Measurements from ENCODE around the gene ACSF3.
"Not testable (repeated sequence)": the region's sequence is repeated elsewhere in the genome, so short reads cannot be mapped to it uniquely, and the experiment has no call there.

Gene ACSF3

DNA sequence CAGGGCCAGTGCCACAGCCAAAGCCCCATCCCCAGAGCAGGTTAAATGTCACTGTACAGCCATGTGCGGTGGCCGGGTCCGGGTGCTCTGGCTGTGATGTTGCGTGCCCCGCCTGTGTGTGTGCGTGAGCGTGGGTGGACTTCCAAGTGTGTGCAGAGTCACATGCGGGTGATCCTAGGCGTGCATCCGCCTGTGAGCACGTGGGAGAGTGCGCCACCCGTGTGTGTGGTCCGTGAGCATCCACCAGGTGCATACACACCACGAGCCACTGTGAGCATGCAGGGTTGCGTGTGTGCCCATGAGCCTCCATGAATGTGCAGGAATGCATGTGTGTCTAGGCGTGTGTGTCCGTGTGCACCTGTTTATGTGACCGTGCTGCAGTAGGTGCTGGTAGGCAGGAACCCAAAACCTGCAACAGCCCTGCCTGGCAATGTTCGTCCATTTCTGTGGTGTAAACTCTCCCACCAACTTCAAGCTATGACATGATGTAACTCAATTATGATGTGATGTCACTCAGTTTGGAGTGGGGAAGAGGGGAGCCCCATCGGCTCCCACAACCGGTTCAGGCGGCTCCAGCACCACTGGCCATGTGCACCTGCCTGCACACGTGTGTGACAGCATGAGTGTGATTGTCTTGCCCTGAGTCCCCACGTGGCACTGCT is 37.6 kb upstream of the ACSF3 start:
- no peak for ATAC-seq

DNA sequence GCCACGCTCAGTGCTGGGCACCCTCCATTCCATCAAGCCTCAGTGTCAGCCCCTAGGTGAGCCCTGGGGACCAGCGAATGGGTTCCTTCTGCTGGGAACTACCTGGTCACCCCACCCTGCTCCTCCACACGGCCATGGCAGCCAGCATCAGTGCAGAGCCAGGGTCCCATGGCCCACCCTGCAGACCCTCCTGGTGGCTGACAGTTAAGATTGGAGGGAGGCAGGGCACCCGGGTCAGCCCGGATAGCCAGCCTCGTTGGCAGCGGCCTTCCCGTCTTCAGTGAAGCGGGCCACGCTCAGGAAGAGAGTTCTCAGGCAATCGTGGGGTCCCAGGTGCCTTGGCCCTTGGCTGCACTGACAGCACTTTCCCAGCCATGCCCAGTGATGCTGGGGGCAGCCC is 37.1 kb upstream of the ACSF3 start:
- no peak for DNase-seq
- no peak for ATAC-seq

More for the DNA sequence above, 37.6 kb upstream of the ACSF3 start:
- no peak for DNase-seq

DNA sequence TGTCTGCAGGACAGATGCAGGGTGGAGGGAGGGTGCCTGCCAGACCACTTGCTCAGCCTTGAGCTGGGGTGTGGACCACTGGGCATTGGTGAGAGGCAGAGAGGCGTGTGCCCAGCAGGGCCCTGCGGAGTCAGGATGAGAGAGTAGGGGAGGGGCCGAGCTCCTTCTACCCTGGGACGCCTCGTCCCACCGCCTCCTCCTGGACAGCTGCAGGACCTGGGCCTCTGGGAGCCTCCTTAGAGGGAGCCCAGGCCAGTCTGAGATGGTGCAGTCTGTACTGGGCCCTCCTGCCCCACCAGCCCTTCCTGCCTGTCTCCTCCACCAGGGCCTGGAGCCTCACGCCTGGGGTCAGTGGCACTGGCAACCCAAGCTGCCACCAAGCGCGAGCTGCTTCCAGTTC is 35.9 kb upstream of the ACSF3 start:
- DNase-seq (no peak), ATAC-seq (no peak)

DNA sequence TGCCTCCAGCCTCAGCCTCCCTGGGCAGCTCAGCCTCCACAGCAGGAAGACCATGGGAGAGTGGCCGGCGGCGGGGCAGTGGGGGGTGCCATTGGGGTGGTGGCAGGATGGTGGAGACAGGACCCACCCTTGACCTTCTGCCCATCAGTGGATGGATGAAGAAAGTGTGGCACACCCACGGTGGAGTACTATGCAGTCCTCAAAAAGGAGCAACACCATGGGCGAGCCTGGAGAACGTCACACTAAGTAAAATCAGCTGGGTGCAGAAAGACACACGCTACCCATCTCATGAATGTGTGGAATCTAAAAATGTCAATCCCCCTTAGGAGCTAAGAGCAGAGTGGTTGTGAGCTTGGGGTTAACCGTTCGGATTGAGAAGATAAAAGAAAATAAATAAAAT is 34.8 kb upstream of the ACSF3 start:
- DNase-seq (no peak), ATAC-seq (no peak)

DNA sequence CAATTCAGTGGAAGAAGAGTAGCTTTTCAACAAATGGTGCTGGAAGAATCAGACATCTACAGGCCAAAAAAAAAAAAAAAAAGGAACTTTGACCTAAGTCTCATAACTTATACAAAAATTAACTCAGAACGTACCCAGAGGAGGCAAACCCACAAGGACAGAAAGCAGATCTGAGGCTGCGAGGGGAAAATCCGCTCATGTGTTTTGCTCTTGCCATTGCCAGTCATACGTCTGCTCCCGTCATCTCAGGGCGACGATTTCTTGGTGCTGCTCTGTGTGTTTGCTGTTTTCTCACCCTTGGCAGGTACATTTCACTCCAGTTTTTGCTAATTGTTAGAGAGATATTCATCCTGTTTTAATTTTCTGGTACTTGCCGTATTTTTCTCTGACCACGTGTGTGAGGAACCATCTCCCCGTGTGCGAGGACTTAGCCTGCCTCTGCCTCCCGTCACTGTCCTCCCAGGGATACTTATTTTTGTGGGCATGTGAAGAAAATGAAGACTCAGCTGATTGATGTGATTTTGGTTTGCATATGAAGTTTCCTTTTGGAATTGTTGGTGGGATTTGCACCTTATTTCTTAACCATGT is 33.4 kb upstream of the ACSF3 start:
- ATAC-seq (no peak), DNase-seq (no peak)

DNA sequence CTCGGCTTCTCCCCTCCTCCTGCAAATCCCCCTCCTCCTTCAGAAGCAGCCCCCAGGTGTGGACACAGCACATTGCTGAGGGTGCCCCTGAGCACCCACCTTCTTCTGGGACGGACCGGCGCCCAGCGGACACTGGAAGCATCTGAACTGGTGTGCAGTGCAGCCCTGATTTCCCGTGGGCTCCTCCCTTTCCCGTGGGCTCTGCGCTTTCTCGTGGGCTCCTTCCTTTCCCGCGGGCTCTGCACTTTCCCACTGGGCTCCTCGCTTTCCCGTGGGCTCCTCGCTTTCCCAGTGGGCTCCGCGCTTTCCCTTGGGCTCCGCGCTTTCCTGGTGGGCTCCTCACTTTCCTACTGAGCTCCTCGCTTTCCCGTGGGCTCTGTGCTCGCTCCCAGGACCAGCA is 32.6 kb upstream of the ACSF3 start:
- ATAC-seq (no peak), DNase-seq (no peak)

DNA sequence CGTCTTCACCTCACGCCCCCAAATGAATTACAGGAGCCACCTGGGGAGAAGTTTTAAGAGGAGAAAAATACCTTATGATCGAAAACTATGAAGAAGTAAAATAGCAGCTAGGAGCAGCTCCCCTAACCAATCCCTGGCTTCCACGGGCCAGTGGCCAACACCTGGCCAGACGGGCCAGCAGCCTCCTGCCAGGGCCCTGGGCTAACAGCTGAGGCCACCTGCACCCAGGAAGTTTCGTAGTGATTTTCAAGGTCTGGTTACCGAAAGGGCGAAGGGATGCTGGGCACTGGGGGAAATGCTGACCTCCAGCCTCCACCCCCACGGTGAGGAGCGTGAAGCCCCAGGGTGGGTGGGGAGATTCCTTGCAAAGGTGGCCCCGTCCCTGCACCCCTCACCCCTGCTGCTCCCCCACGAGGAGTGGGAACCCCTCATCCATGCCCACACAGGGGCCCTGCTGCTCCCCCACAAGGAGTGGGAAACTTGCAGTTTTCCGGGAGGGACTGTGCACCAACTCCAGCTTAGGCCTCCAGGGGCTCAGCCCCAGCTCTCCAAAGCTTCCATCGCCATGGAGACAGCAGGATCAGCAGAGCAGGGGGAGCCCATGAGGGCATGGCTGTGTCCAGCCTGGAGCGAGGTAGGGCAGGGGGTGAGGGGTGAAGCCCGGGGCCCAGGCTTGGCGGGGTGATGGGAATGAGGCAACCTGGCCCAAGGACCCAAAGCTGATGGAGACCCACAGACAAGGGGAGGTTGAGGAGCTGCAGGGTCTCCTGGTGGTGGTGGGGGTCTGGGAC is 31.9 kb upstream of the ACSF3 start:
- ATAC-seq (no peak), DNase-seq (no peak)

DNA sequence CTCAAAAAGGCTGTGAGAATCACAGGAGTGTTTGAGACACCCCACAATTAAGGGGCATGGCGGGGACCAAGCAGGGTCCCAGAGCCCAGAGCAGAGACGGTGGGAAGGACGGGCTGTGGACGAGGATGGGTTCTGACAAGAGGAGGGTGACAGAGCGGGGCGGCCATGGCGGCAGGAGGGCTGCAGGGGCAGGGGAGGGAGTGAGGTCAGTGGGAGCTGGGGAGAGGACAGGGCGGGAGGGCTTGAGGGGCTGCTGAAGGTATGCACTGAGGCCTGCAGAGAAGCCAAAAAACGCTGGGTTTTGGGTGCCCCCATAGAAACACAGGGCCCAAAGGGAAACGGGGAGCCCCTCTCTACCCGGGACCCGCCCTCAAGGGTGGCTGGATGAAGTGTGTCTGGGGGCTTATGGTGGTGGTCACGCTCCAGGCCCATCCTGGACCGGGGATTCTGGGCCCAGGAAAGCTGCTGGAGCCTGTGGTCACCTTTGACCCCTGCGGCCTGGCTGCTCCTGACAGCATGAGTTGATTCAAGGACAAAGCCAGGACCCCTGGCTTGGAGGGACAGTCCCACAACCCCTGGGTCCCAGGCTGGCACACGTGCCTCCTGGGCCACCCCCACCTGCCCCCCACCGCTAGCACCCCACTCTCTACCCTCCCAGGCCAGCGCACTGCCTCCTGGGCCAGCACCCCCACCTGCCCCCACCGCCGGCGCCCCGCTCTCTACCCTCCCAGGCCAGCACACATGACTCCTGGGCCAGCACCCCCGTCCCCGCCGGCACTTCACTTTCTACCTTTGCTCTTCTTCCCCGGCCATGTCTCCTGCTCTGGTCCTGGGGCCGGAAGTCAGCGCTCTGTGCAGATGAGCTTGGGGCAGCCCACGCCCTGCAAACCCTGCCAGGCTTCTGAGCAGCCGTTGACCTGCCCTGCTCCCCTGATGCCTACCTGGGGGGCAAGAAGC is 31.0 kb upstream of the ACSF3 start:
- ATAC-seq = no peak
- no peak for DNase-seq

DNA sequence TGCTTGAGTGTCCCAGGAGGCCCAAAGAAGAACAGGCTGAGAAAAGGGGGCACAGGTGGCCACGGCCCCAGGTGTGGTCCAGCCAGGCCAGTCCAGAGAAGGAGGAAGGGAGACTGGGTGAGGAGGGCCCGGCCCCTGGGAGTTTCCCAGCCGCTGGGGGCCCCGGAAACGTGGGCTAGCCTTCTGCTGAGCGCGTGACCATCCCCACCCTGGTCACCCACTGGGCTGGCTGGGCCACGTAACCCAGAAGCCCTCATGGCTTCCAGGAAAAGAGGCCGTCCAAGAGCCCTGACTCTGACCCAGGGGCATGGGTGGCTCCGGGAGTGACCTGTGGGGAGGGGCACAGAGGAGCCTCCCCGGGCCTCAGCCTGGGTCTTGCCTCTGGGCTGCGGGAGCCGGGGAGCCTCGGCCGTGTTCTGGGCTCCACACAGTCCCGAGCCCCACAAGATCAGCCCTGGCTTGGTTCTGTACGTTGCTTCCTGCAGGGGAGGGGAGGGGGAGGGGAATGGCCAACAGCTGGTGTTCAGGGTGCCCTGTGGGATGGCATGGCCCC is 29.8 kb upstream of the ACSF3 start:
- DNase-seq = no peak

DNA sequence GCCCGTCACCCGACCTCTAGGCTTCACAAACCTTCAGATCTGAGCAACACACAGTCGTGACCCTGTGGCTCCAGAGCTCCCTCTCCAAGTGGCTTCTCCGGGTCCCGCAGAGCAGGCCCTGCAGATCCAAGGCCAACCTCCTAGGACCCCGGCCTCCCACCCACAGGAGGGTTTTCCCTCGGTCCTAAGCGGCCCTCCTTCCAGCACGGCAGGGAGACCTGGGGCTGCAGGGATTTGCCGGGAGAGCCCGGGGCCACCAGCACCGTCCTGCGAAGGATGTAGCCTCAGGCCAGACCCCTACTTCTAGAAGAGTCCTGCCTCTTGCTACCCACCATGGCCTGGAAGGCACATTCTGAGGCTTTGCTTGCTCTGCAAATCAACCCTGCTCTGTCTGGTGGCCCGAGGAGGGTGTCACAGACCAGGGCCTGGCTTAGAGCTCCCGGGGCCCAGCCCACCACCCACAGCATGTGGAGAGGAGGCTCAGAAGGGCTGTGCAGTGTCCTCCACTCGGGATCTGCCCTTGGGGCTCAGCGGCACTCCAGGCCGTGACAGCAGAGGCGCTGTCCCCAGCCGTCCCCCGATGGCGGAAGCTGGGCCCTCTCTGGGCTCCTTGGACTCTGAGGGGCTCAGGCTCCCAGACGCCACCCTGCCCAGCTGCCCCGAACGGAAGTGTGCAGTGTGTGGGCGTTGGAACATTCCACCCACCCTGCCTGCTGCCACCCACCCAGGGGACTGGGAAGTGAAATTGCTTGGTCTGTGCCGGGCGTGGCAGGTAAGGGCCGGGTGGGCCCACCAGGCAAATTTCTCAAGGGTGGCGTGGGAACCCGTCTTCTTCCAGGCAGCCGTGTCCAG is 28.8 kb upstream of the ACSF3 start:
- DNase-seq (no peak), ATAC-seq (no peak)

More for the DNA sequence above, 29.8 kb upstream of the ACSF3 start:
- no peak for ATAC-seq

DNA sequence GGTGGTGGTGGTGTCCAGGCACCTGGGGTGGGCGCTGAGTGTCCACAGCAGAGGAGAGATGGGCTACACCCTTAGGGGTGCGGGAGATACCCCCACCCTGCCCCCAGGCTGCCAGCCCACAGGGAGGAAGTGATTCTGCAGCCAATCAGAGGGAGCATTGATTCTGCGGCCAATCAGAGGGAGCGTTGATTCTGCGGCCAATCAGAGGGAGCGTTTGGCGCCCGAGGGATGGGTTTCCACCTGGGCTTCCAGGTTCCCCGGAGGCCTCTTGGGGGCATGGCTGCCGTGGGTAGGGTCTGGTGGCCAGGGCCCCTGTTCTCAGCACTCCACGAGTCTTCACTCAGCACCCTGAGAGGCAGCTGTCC is 28.2 kb upstream of the ACSF3 start:
- no peak for DNase-seq
- ATAC-seq = no peak

DNA sequence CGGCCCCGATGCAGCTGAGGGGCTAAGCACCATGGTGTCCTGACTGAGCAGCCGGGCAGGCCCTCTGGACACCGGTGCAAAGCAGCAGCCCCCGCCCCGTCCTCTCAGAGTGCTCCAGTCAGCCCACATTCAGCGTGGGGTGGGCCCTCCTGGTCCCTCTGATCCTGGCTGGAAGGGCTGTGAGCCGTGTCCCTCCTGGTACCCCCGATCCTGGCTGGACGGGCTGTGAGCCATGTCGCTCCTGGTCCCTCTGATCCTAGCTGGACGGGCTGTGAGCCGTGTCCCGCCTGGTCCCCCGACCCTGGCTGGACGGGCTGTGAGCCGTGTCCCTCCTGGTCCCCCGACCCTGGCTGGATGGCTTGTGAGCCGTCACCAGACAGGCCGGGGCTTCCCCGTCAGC is 26.9 kb upstream of the ACSF3 start:
- ATAC-seq (no peak), DNase-seq (no peak)

DNA sequence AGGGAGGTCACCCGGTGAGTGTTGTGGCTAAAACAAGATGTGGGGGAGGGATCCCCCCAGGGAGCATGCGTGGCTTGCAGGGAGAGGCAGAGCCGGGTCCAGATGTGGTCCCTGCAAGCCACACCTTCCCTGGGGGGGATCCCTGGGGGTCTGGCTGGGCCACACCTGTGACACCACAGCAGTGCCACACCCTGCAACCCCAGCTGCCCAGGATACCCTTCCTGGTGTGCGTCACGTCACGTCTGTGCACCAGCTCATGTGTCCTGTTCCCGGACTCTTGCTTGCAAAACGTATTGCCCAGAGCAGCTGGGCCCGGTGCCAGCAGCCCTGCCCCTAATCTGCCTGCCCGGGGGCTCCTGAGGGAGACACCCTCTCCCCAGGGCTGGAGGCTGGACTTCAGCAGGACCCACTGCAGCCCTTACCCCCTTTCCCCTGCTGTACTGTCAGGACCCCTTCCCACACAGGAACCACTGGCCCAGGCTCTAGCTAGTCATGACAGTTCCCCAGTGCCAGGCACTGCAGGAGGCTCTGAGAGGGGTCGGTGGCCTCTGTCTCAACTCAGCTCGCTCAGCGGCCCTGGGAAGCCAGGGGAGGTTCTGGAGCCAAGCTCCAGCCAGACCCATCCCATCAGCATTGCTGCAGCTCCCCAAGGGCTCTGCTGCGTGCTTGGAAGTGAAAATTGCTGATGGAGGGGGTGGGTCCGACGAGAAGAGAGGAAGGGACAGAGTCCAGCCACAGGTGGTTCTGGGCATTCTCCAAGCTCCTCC is 25.8 kb upstream of the ACSF3 start:
- DNase-seq = no peak
- ATAC-seq = no peak

DNA sequence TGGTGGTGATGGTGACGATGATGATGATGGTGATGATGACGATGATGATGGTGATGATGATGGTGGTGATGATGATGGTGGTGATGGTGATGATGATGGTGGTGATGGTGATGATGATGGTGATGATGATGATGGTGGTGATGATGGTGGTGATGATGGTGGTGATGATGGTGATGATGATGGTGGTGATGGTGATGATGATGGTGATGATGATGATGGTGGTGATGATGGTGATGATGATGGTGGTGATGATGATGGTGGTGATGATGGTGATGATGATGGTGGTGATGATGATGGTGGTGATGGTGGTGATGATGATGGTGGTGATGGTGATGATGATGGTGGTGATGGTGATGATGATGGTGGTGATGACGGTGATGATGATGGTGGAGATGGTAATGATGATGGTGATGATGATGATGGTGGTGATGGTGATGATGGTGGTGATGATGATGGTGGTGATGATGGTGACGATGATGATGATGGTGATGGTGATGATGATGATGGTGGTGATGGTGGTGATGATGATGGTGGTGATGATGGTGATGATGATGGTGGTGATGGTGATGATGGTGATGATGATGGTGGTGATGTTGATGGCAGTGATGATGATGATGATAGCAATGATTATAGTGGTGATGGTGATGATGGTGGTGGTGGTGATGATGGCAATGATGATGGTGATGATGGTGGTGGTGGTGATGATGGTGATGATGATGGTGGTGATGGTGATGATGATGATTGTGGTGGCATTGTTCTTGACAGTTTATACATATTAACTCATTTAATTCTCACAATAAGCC is 24.6 kb upstream of the ACSF3 start:
- not testable (repeated sequence) for ATAC-seq, DNase-seq

DNA sequence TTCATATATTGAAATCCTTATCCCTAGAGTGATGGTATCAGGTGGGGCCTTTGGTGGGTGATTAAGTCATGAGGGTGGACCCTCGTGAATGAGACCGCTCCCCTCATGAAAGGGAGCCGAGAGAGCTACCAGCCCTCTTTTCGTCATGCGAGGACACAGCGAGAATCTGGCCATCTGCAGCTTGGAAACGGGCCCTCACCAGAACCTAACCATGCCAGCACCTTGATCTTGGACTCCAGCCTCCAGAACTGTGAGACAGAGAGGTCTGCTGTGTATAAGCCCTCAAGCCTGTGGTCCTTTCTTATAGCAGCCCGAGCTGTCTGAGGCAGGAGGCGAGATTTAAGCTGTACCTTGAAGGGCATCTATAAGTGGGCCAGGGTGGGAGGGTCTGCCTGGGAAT is 23.7 kb upstream of the ACSF3 start:
- no peak for ATAC-seq
- no peak for DNase-seq

DNA sequence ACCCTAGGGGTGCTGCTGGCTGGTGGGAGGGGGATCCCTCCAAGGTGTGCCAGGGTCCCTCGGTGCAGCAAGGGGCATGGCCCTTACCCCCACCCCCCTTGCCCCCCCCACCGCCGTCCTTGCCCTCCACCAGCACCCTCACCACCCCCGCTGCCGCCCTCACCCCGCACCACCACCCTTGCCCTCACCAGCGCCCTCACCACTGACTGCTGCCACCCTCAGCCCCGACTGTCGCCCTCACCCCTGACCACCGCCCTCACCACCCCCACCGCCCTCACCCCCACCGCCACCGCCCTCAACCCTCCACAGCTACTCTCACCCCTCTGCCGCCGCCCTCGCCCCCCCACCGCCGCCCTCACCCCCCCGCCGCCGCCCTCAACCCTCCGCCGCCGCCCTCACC is 23.1 kb upstream of the ACSF3 start:
- DNase-seq (no peak), ATAC-seq (no peak)

DNA sequence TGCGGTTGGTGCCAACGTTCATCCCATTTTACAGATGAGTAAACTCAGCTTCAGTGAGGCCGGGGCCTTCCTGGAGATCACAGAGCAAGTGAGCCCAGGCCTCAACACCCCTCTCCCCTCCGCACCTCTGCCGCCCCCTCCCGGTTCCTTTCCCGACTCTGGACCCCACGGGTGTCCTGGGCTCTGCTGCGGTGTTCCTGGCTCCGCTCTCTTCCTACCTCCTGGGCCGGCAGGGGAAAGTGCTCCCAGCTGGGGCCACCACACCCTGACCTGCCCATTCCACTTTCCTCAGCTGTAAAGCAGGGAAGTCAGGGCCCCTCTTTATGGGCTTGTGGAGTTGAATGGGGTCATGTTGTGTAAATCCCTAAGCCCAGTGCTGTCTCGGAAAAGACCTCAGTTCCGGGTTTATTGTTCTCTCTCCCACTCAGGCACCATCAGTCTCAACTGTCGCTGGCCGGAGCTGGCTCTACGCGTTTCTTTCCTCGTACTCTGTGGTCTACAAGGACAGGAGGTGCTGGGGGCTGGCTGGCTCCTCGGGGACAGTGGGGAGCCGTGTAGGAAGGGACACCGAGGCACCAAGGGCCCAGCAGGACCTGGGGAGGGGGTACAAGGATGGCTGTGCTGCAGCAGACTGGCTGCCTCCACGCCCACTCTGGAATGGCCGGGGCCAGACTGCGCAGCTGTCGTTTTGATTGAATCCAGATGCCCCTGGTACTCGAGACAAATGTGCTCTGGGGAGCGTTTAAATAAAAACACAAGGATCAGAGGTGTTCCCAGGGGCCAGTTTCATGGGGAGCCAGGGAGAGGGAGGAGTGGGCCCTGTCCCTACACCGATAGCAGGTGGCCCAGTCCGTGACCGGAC is 21.7 kb upstream of the ACSF3 start:
- DNase-seq = no peak

DNA sequence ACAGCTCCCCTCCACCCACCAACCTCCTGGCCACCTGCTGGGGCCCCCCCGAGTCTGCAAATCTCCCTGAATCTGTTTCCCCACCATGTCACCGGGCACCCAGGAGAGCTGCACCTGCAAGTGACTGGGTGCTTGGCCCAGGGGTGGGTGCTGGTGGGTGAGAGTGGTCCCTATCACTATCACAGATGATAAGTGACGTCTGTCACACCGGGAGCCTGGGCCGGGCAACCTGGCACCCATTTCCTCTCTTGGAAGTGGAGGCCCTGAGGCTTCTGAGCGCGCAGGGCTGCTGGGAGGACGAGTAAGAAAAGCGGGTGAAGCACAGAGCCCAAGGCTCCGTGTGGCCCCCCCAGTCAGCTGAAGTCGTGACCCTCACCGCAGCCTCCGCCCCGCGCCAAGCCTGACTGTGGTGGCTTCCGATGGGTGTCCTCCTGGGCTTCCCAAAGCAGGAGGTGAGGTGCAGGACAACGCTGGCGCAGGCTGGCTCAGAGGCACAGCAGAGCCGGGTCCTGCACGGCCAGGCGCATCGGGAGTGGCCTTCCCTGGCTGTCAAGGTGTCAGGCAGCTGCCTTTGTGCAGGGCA is 21.0 kb upstream of the ACSF3 start:
- no peak for ATAC-seq
- no peak for DNase-seq

More for the DNA sequence above, 21.7 kb upstream of the ACSF3 start:
- ATAC-seq = no peak

All from stimulated activated naive CD8-positive, alpha-beta T cell treated with anti-CD3 and anti-CD28 coated beads, Interleukin-15, Interleukin-2, amounts not matched to agents 100 U/mL and 50 U/mL, for 24 hours (primary cell).